Fibroblast of lung (primary cell): ENCODE data around the gene MT1B. TPM values are rescaled to one million over a fixed set of nuclear protein-coding genes. Genes with fewer than 3 reads are reported as not detected.

Experiments
- DNase-seq, 2 donors: peaks; one replicate each; pipeline versions ENCODE4 v3.0.0 to v3.0.0-alpha.2; 2010; ENCODE audit warnings: low read depth in 2 of 2
- H2AFZ ChIP-seq: 2 replicates; pipeline ENCODE4 v1.5.1; 2012; ENCODE audit warnings: low read length, control low read depth, inconsistent platforms
- H3K27ac ChIP-seq: 2 replicates; pipeline ENCODE4 v1.5.1; 2011; ENCODE audit warnings: low read length, control low read depth; ENCODE audit not compliant: insufficient read depth
- H3K27me3 ChIP-seq: 2 replicates; pipeline ENCODE4 v1.5.1; 2011; ENCODE audit warnings: mild to moderate bottlenecking, low read length; ENCODE audit not compliant: control insufficient read depth, insufficient read depth
- H3K36me3 ChIP-seq: 2 replicates; pipeline ENCODE4 v1.5.1; 2011; ENCODE audit warnings: low read length; ENCODE audit not compliant: control insufficient read depth, insufficient read depth
- H3K4me1 ChIP-seq: 2 replicates; pipeline ENCODE4 v1.5.1; 2011; ENCODE audit warnings: low read length; ENCODE audit not compliant: control insufficient read depth, insufficient read depth; ENCODE audit errors: extremely low read depth
- H3K4me2 ChIP-seq: 2 replicates; pipeline ENCODE4 v1.5.1; 2011; ENCODE audit warnings: low read length, control low read depth; ENCODE audit not compliant: insufficient read depth; ENCODE audit errors: extremely low read depth
- H3K4me3 ChIP-seq, 4 experiments: fragments of 200-600 bp in 1 of 4; sonication (generic) in 1 of 4; replicated peaks in 1 of 4; 2 replicates each; pipeline ENCODE4 v1.5.1; 2011 to 2016; ENCODE audit warnings: low read length in 4 of 4, low read depth in 3 of 4, mild to moderate bottlenecking in 3 of 4, control low read depth in 2 of 4, inconsistent platforms in 1 of 4, mixed read lengths in 1 of 4; ENCODE audit not compliant: insufficient read depth in 1 of 4; ENCODE audit errors: control extremely low read depth in 1 of 4
- H3K79me2 ChIP-seq: 2 replicates; pipeline ENCODE4 v1.5.1; 2012; ENCODE audit warnings: mild to moderate bottlenecking, low read length, inconsistent platforms; ENCODE audit not compliant: control insufficient read depth, insufficient read depth
- H3K9ac ChIP-seq: 2 replicates; pipeline ENCODE4 v1.5.1; 2011; ENCODE audit warnings: mild to moderate bottlenecking, low read length, control low read depth; ENCODE audit not compliant: insufficient read depth
- H3K9me3 ChIP-seq: 2 replicates; pipeline ENCODE4 v1.5.1; 2012; ENCODE audit warnings: low read depth, low read length; ENCODE audit not compliant: control insufficient read depth, insufficient read depth
- H4K20me1 ChIP-seq: 2 replicates; pipeline ENCODE4 v1.5.1; 2011; ENCODE audit warnings: low read length; ENCODE audit not compliant: control insufficient read depth, insufficient read depth; ENCODE audit errors: extremely low read depth
- EZH2 ChIP-seq: IDR thresholded peaks from 2 replicates; pipeline ENCODE4 v1.5.1; 2012; ENCODE audit warnings: low read length, control low read depth, mild to moderate bottlenecking; ENCODE audit errors: missing control alignments
- polyA plus RNA-seq, 2 donors: library from polyadenylated mRNA; depleted of rRNA in 1 of 2; stranded (reverse) in 1 of 2; unstranded in 1 of 2; fragments of >200 nt; gene quantifications; 2 replicates each; pipeline ENCODE4 v1.2.1, GENCODE V29; 2011 to 2012; ENCODE audit warnings: missing spikeins in 1 of 2
- total RNA-seq: library from RNA; depleted of rRNA; stranded (reverse); fragments of >200 nt; gene quantifications from 2 replicates; pipeline ENCODE4 v1.2.1, GENCODE V29; 2014
- TF ChIP-seq, protein P1 (sequence below), 2 donors: IDR thresholded peaks in 1 of 2; conservative IDR thresholded peaks in 1 of 2; 1 replicate in 1 of 2; 2 replicates in 1 of 2; pipeline ENCODE4 v1.5.1; 2011 to 2012; ENCODE audit warnings: low read length in 2 of 2, control low read depth in 1 of 2, inconsistent platforms in 1 of 2, low read depth in 1 of 2, mild to moderate bottlenecking in 1 of 2

MT1B gene
- total and polyA plus RNA-seq, 2 donors (not counting 1 experiment from before 2014, with no cell fraction given) = not detected

GRCh38 chr16:56649820-56650219 is 1.9 kb upstream of the MT1B start:
- TF ChIP-seq EZH2 = no peak
- TF ChIP-seq, protein P1, sequence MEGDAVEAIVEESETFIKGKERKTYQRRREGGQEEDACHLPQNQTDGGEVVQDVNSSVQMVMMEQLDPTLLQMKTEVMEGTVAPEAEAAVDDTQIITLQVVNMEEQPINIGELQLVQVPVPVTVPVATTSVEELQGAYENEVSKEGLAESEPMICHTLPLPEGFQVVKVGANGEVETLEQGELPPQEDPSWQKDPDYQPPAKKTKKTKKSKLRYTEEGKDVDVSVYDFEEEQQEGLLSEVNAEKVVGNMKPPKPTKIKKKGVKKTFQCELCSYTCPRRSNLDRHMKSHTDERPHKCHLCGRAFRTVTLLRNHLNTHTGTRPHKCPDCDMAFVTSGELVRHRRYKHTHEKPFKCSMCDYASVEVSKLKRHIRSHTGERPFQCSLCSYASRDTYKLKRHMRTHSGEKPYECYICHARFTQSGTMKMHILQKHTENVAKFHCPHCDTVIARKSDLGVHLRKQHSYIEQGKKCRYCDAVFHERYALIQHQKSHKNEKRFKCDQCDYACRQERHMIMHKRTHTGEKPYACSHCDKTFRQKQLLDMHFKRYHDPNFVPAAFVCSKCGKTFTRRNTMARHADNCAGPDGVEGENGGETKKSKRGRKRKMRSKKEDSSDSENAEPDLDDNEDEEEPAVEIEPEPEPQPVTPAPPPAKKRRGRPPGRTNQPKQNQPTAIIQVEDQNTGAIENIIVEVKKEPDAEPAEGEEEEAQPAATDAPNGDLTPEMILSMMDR (conservative IDR thresholded peaks at IDR 0.05 in 1 of 2, IDR thresholded peaks at IDR 0.05 in 1 of 2; ENCODE audit: low read depth in 1 of 2, low read length in 2 of 2) = no peak
- H3K79me2 ChIP-seq = no peaks in the 10 kb centered on the region
- no peak for DNase-seq
- no peak overlapping the region for H3K4me3 ChIP-seq
- H4K20me1 ChIP-seq = no peaks in the 10 kb centered on the region
- no peak overlapping the region for H3K27ac ChIP-seq
- H3K27me3 ChIP-seq = peaks cover 33% of the 10 kb centered on the region
- no peak overlapping the region for H2AFZ ChIP-seq
- H3K9ac ChIP-seq = no peak overlapping the region
- no peaks in the 10 kb centered on the region for H3K4me1 ChIP-seq
- H3K9me3 ChIP-seq = no peaks in the 10 kb centered on the region
- no peaks in the 10 kb centered on the region for H3K36me3 ChIP-seq
- no peak overlapping the region for H3K4me2 ChIP-seq

- H3K4me2 ChIP-seq = no peak overlapping the region
- DNase-seq = no peak
- no peaks in the 10 kb centered on the region for H3K79me2 ChIP-seq
- H3K4me1 ChIP-seq = no peaks in the 10 kb centered on the region
- no peaks in the 10 kb centered on the region for H4K20me1 ChIP-seq
- H3K9ac ChIP-seq = no peak overlapping the region
- H3K27ac ChIP-seq = no peak overlapping the region
- no peak overlapping the region for H2AFZ ChIP-seq
- H3K27me3 ChIP-seq = peaks cover 20% of the 10 kb centered on the region
- no peaks in the 10 kb centered on the region for H3K36me3 ChIP-seq
- H3K4me3 ChIP-seq = no peak overlapping the region
- H3K9me3 ChIP-seq = no peaks in the 10 kb centered on the region
- TF ChIP-seq, protein P1 (conservative IDR thresholded peaks at IDR 0.05 in 1 of 2, IDR thresholded peaks at IDR 0.05 in 1 of 2; ENCODE audit: low read depth in 1 of 2, low read length in 2 of 2) = no peak
- no peak for TF ChIP-seq EZH2
Observed at GRCh38 chr16:56652600-56652999, 914 bp downstream of the MT1B start.

- H4K20me1 ChIP-seq = no peaks in the 10 kb centered on the region
- TF ChIP-seq, protein P1 (conservative IDR thresholded peaks at IDR 0.05 in 1 of 2, IDR thresholded peaks at IDR 0.05 in 1 of 2; ENCODE audit: low read depth in 1 of 2, low read length in 2 of 2) = no peak
- no peak for TF ChIP-seq EZH2
- peaks cover 19% of the 10 kb centered on the region for H3K27me3 ChIP-seq
- H3K36me3 ChIP-seq = no peaks in the 10 kb centered on the region
- H3K9ac ChIP-seq = no peak overlapping the region
- no peak overlapping the region for H3K27ac ChIP-seq
- no peaks in the 10 kb centered on the region for H3K79me2 ChIP-seq
- no peak overlapping the region for H3K4me3 ChIP-seq
- DNase-seq = no peak
- H3K4me1 ChIP-seq = no peaks in the 10 kb centered on the region
- no peak overlapping the region for H2AFZ ChIP-seq
- no peaks in the 10 kb centered on the region for H3K9me3 ChIP-seq
- H3K4me2 ChIP-seq = no peak overlapping the region
Observed at GRCh38 chr16:56653218-56653617, 1.5 kb downstream of the MT1B start.
